Mesendoderm (in vitro differentiated cells): ENCODE data around the gene RBM47.

Experiments
- DNase-seq: peaks from one replicate; pipeline ENCODE4 v3.0.0; 2013
- H2AK5ac ChIP-seq: 2 replicates; pipeline ENCODE4 v1.6.1; 2013; ENCODE audit warnings: low read length, inconsistent platforms
- H2BK120ac ChIP-seq: 2 replicates; pipeline ENCODE4 v1.6.1; 2013; ENCODE audit warnings: low read depth, mild to moderate bottlenecking, low read length, moderate library complexity, mixed read lengths
- H2BK15ac ChIP-seq: replicated peaks from 2 replicates; pipeline ENCODE4 v1.6.1; 2013; ENCODE audit warnings: low read depth, mild to moderate bottlenecking, moderate library complexity
- H2BK5ac ChIP-seq: 2 replicates; pipeline ENCODE4 v1.6.1; 2013; ENCODE audit warnings: low read length, inconsistent platforms
- H3K18ac ChIP-seq: 2 replicates; pipeline ENCODE4 v1.6.1; 2013; ENCODE audit warnings: mild to moderate bottlenecking, low read length, mixed read lengths
- H3K23ac ChIP-seq: one replicate; pipeline ENCODE4 v1.6.1; 2013; ENCODE audit warnings: low read length
- H3K27ac ChIP-seq: 2 replicates; pipeline ENCODE4 v1.5.1; 2013; ENCODE audit warnings: low read depth, mild to moderate bottlenecking, inconsistent platforms, low read length, moderate library complexity
- H3K27me3 ChIP-seq: 2 replicates; pipeline ENCODE4 v1.6.1; 2013; ENCODE audit warnings: low read length, control low read depth, mild to moderate bottlenecking, inconsistent platforms; ENCODE audit not compliant: insufficient read depth, poor library complexity
- H3K36me3 ChIP-seq: 2 replicates; pipeline ENCODE4 v1.6.1; 2013; ENCODE audit warnings: low read length, inconsistent platforms; ENCODE audit not compliant: control insufficient read depth, insufficient read depth
- H3K4ac ChIP-seq: one replicate; pipeline ENCODE4 v1.6.1; 2013; ENCODE audit warnings: low read depth, mild to moderate bottlenecking, low read length, moderate library complexity
- H3K4me1 ChIP-seq: 2 replicates; pipeline ENCODE4 v1.6.1; 2013; ENCODE audit warnings: low read depth, low read length, inconsistent platforms; ENCODE audit not compliant: control insufficient read depth
- H3K4me2 ChIP-seq: 2 replicates; pipeline ENCODE4 v1.6.1; 2013; ENCODE audit warnings: low read length
- H3K4me3 ChIP-seq: 2 replicates; pipeline ENCODE4 v1.5.1; 2013; ENCODE audit warnings: mild to moderate bottlenecking, low read length
- H3K56ac ChIP-seq: one replicate; pipeline ENCODE4 v1.6.1; 2013; ENCODE audit warnings: low read length
- H3K79me1 ChIP-seq: 2 replicates; pipeline ENCODE4 v1.6.1; 2013; ENCODE audit warnings: low read length, inconsistent platforms
- H3K79me2 ChIP-seq: 2 replicates; pipeline ENCODE4 v1.6.1; 2013; ENCODE audit warnings: mild to moderate bottlenecking, low read length; ENCODE audit not compliant: control insufficient read depth, insufficient read depth
- H3K9ac ChIP-seq: 2 replicates; pipeline ENCODE4 v1.6.1; 2013; ENCODE audit warnings: low read length, inconsistent platforms
- H4K5ac ChIP-seq: one replicate; pipeline ENCODE4 v1.6.1; 2013; ENCODE audit warnings: low read length
- H4K8ac ChIP-seq: one replicate; pipeline ENCODE4 v1.6.1; 2013; ENCODE audit warnings: low read depth, mild to moderate bottlenecking, control low read depth, low read length, moderate library complexity
- WGBS: extraction: QIAGEN DNeasy Blood & Tissue Kit; methylation state at CpG from one replicate; pipeline ENCODE4 v1.1.7; 2013; ENCODE audit warnings: low lambda C conversion rate, missing lambda C conversion rate; ENCODE audit not compliant: insufficient coverage; ENCODE audit errors: extremely low coverage; 5-methylcytosine and 5-hydroxymethylcytosine counted together

The RBM47 gene

DNA sequence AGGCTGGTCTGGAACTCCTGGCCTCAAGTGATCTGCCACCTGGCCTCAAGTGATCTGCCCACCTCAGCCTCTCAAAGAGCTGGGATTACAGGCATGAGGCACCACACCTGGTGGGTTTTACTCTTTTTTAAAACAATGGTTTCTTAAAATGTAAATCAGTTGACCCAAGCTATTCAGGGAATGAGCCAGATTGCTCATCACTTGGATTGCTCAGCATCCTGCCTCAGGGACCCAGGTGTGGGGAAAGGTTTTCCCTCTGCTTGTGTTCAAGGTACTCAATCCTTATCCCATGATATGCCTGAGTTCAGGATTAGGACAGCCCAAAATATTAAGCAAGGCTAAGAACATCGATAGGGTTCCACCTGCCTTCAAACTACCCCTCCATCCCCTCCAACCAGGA lies 227.1 kb downstream of the RBM47 start:
- no peaks in the 10 kb centered on the region for H3K79me1 ChIP-seq
- H3K18ac ChIP-seq: no peak overlapping the region
- H4K8ac ChIP-seq: no peak overlapping the region
- DNase-seq: no peak
- no peak overlapping the region for H3K9ac ChIP-seq
- no peak overlapping the region for H3K56ac ChIP-seq
- WGBS: no CpG with 5 or more reads among the region's 1 CpG
- H3K27me3 ChIP-seq: no peaks in the 10 kb centered on the region
- no peaks in the 10 kb centered on the region for H3K36me3 ChIP-seq
- no peaks in the 10 kb centered on the region for H3K4me1 ChIP-seq
- no peak overlapping the region for H2BK120ac ChIP-seq
- no peak overlapping the region for H4K5ac ChIP-seq
- no peak overlapping the region for H2BK15ac ChIP-seq
- no peak overlapping the region for H2AK5ac ChIP-seq
- no peak overlapping the region for H3K27ac ChIP-seq
- no peak overlapping the region for H3K4ac ChIP-seq
- H3K23ac ChIP-seq: no peak overlapping the region
- H3K4me2 ChIP-seq: no peak overlapping the region
- no peak overlapping the region for H2BK5ac ChIP-seq
- no peaks in the 10 kb centered on the region for H3K79me2 ChIP-seq
- H3K4me3 ChIP-seq: no peak overlapping the region

DNA sequence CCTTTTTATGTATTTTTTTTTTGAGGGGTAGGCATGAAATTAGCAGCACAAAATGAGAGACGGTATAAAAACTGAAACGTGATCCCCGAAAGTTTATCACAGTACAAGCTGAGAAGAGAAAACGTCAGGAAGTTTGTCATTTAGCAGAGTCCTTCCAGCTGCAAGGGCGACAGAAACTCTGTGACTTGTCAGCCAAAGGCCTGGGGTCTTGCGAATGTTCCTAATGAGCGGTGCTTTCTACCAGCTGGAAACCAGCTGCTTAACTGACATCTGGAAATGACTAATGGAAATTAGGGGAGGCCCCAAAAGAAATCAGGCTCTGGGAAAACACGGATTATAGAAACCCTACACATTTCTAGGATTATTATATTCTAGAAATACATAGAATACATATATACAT lies 228.0 kb downstream of the RBM47 start:
- no peak overlapping the region for H3K27ac ChIP-seq
- H4K5ac ChIP-seq: no peak overlapping the region
- H3K23ac ChIP-seq: no peak overlapping the region
- no peak overlapping the region for H2BK15ac ChIP-seq
- no peak overlapping the region for H4K8ac ChIP-seq
- no peaks in the 10 kb centered on the region for H3K79me1 ChIP-seq
- no CpG with 5 or more reads among the region's 8 CpGs for WGBS
- no peak overlapping the region for H3K9ac ChIP-seq
- H3K36me3 ChIP-seq: no peaks in the 10 kb centered on the region
- no peak overlapping the region for H2AK5ac ChIP-seq
- no peaks in the 10 kb centered on the region for H3K27me3 ChIP-seq
- H3K4me2 ChIP-seq: no peak overlapping the region
- DNase-seq: no peak
- H3K79me2 ChIP-seq: no peaks in the 10 kb centered on the region
- no peak overlapping the region for H2BK5ac ChIP-seq
- no peak overlapping the region for H3K4ac ChIP-seq
- H2BK120ac ChIP-seq: no peak overlapping the region
- H3K18ac ChIP-seq: no peak overlapping the region
- no peak overlapping the region for H3K4me3 ChIP-seq
- H3K56ac ChIP-seq: no peak overlapping the region
- H3K4me1 ChIP-seq: no peaks in the 10 kb centered on the region

DNA sequence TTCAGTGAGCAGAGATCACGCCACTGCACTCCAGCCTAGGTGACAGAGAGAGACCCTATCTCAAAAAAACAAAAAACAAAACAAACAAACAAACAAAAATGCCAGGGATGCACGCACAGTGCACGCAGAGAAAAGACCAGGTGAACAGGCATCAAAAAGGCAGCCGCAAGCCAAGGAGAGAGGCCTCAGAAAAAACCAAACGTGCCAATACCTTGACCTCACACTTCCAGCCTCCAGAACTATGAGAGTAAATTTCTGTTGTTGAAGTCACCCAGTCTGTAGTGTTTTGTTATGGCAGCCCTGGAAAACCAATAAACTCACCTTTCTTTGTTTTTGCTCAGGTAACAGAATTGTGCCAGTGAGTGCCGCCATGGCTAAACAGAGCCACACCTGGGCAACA lies 228.6 kb downstream of the RBM47 start:
- Histone ChIP-seq H3K18ac (no peak overlapping the region), H3K4me1 (no peaks in the 10 kb centered on the region), H3K27me3 (no peaks in the 10 kb centered on the region), H3K23ac (no peak overlapping the region), H3K4me3 (no peak overlapping the region), H3K27ac (no peak overlapping the region), H3K4me2 (no peak overlapping the region), H4K8ac (no peak overlapping the region), H3K36me3 (no peaks in the 10 kb centered on the region), H3K56ac (no peak overlapping the region), H2AK5ac (no peak overlapping the region), H2BK15ac (no peak overlapping the region), H3K79me2 (no peaks in the 10 kb centered on the region), H4K5ac (no peak overlapping the region), H3K79me1 (no peaks in the 10 kb centered on the region), H2BK5ac (no peak overlapping the region), H2BK120ac (no peak overlapping the region), H3K4ac (no peak overlapping the region), H3K9ac (no peak overlapping the region)
- DNase-seq: no peak
- WGBS: no CpG with 5 or more reads among the region's 6 CpGs

DNA sequence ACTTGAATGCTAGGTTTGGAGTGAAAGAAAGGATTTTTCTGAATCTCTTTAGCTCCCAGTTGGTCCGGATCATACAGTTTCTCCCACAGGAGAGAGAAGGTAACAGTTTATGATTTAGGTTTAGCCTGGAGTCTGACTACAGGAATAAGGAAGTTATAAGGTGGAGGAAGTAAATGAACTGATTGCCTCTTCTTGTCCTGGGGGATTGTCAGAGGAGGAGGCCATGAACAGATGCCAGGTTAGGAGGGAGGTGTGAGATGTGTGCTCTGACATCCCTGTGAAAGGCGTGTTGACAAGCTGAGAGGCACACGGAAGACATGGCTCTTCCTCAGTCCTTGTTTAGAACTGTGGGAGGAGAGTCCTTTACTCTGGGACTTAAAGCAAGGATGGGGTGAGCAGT lies 230.1 kb downstream of the RBM47 start:
- Histone ChIP-seq H3K4me2 (no peak overlapping the region), H3K18ac (no peak overlapping the region), H2BK5ac (no peak overlapping the region), H2BK120ac (no peak overlapping the region), H3K4ac (no peak overlapping the region), H3K27me3 (no peaks in the 10 kb centered on the region), H4K5ac (no peak overlapping the region), H3K23ac (no peak overlapping the region), H3K4me3 (no peak overlapping the region), H3K79me2 (no peaks in the 10 kb centered on the region), H2BK15ac (no peak overlapping the region), H3K9ac (no peak overlapping the region), H2AK5ac (no peak overlapping the region), H4K8ac (no peak overlapping the region), H3K79me1 (no peaks in the 10 kb centered on the region), H3K36me3 (no peaks in the 10 kb centered on the region), H3K4me1 (no peaks in the 10 kb centered on the region), H3K27ac (no peak overlapping the region), H3K56ac (no peak overlapping the region)
- DNase-seq: no peak
- no CpG with 5 or more reads among the region's 3 CpGs for WGBS

DNA sequence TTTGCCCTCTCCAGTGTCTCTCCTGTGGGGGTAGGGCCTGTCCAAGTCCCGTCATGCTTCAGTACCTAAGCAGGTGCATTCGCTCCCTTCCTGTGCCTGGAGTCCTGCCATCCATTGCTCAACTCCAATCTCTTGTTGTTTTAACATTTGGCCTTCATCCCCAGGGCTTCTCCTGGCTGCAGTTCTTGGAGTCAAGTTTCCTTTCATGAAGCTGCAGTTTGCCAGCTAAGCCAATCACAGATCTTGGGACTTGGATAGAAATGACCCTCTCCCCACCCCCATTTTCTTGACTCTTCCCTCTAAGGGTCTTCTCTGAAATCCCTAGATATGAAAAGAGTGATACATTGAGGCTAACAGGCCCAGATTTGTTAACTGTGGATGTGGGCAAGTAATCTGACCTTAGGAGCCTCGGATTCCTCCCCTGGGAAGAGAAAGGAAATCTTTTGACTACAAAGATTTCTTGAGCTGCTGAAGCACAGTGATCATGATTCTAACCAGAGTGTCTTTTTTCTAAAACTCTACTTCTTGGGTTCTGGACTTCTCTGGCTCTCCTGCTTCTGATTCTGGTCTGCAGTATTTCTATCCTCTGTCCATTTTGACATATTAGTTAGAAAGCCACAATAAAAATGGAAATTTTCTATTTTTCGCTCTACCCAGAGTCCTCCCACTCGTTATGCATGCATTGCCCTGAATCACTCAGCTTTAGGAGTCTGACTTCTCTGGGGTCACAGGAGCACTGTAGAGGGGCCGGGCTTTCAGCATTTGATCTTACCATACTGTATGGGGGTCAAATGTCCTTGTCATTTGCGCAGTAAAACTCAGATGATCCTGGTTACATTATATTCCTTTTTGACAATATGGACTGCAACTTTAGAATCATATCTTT lies 233.5 kb downstream of the RBM47 start:
- no peak overlapping the region for H3K23ac ChIP-seq
- H2BK5ac ChIP-seq: no peak overlapping the region
- H4K8ac ChIP-seq: no peak overlapping the region
- no peak overlapping the region for H3K18ac ChIP-seq
- no peak overlapping the region for H3K4ac ChIP-seq
- H3K27ac ChIP-seq: no peak overlapping the region
- H2BK120ac ChIP-seq: no peak overlapping the region
- H3K79me1 ChIP-seq: no peaks in the 10 kb centered on the region
- no CpG with 5 or more reads among the region's 7 CpGs for WGBS
- no peak overlapping the region for H3K4me3 ChIP-seq
- DNase-seq: peak; percentile 37
- no peak overlapping the region for H3K9ac ChIP-seq
- no peaks in the 10 kb centered on the region for H3K36me3 ChIP-seq
- H2AK5ac ChIP-seq: no peak overlapping the region
- no peak overlapping the region for H4K5ac ChIP-seq
- no peaks in the 10 kb centered on the region for H3K4me1 ChIP-seq
- no peaks in the 10 kb centered on the region for H3K79me2 ChIP-seq
- no peak overlapping the region for H3K56ac ChIP-seq
- H2BK15ac ChIP-seq: no peak overlapping the region
- H3K27me3 ChIP-seq: no peaks in the 10 kb centered on the region
- H3K4me2 ChIP-seq: no peak overlapping the region
